GM19395 (cell line): ENCODE data around the gene OGFR.

ENCODE experiments used
- ATAC-seq: cut with Tn5 transposase; IDR thresholded peaks from one replicate; pipeline ENCODE4 v1.9.1; 2021; ENCODE audit warnings: mild to moderate bottlenecking, moderate library complexity; ENCODE audit not compliant: unreplicated experiment

Gene OGFR

DNA sequence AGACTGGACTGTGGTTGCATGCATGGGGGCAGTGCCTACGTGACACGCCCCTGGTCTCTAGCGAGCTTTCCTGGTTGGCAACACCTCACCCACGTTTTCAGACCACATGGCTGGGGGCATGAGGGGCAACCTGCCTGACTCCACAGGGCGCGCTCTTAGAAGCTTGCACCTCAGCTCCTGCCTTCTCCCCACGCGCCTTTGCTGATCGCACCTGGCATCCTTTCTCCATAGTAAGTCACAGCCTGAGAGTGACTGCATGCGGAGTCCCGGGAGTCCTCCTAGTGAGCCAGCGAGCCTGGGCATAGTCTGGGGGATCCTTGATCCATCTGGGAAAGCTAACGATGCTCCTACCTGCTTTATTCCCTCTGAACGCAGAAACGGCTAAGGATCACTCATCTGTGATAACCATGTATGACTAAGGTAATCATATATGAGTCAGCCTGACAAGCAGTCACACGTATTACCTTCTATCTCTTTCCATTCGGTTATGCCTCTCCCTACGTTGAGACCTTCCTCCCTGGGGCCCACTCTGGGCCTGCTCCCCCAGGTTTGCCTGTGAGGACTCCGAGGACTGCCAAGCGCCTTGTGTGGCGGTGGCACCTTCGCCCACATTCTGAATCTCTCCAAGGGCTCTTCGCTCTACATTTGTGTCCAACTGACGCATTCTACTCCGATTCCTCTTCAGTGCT lies 52.4 kb downstream of the OGFR start:
- no peak for ATAC-seq

DNA sequence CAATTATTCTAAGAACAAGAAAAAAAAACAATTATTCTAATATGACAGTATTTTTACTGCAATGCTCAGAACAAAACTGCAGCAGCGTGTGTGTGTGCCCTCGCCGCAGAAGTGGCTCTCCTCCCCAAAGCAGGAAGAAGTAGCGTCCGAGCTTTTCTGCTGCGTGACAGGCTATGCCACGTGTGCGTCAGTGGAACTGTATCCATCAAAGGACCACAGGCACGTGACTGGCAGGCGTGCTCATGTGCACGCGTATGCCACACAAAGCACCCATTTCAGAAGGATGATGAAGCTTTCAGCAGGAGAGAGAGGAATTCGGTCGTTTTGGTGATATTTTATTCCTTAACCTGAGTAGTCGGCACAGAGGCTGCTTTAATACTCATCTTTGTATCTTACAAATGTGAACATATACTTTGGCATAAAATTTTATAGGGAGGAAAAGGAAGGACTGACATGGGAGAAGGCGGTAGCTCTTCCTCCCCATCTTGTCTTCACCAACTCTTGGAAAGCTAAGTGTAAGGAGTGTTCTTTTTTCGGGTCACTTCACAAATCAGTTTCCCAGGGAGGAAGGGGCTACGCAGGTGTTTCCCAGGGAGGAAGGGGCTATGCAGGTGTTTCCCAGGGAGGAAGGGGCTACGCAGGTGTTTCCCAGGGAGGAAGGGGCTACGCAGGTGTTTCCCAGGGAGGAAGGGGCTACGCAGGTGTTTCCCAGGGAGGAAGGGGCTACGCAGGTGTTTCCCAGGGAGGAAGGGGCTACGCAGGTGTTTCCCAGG lies 53.6 kb downstream of the OGFR start:
- ATAC-seq, result no peak

GRCh38 chr20:62859721-62860120 lies 55.1 kb downstream of the OGFR start:
- ATAC-seq, result no peak

- no peak for ATAC-seq
These were observed 55.8 kb downstream of the OGFR start for GRCh38 chr20:62860391-62860923.

DNA sequence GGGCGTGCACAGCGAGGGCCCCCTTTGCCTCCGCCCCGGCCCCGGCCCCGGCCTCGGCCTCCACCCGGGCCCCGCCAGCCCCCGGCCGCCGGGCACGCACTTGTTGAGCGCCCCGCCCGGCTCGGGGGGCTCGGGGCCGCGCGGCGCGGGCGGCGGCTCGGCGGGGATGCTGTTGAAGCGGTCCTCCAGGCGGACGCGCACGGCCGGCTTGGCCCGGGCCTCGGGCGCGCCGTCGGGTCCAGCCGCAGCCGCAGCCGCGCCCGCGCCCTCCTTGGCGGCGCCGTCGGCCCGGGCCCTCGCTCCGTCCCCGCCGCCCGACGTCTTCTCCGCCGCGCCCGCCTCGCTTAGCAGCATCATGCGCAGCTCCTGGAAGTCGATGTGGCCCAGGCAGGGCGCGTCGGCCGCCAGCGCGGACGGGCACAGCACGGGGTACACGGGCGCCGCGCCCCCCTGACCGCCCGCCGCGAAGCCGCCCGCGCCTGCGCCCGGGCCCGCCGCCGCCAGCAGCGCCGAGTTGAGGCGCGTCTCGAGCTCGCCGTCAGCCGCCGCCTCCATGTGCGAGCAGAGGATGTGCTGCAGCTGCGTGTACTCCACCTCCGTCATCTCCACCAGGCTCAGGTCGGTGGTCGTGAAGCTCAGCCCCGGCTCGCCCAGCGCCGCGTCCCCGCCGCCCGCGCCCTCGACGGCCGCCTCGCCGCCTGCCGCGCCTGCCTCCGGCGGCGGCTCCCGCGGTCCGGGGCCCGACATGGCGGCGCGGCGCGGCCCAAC lies 56.5 kb downstream of the OGFR start:
- ATAC-seq, result peak; percentile 30

- ATAC-seq, result peak; percentile 63
These were observed 57.2 kb downstream of the OGFR start, which contains the start of gene TCFL5 for GRCh38 chr20:62861726-62862336. Gene TCFL5, minus strand, starts transcription at chr20:62861822. Its CDS starts 152 bp downstream, at chr20:62861670.
